ENCODE measurements around the gene CCR7.

CCR7 gene

GRCh38 chr17:40555296-40556190 lies 9.7 kb downstream of the CCR7 start:
- ChIA-PET POLR2A (interaction anchor here (1.5 kb wide), 1 partner anchor 193 kb away, joined by 3 read pairs; no protein-coding TSS in a partner anchor), CTCF (interaction anchor here (0.6 to 4.0 kb wide), 8 partner anchors 12 to 354 kb away, joined by 3 to 28 read pairs (median 3); no protein-coding TSS in a partner anchor)
- TF ChIP-seq PRDM1 (tag by site-specific recombination; IDR thresholded peaks at IDR 0.05) (no peak), GFI1B (tag by site-specific recombination; IDR thresholded peaks at IDR 0.05) (no peak), ZNF202 (tag by site-specific recombination; IDR thresholded peaks at IDR 0.05; ENCODE audit: borderline replicate concordance) (no peak), HOXC10 (CRISPR knock-in tag; IDR thresholded peaks at IDR 0.05) (no peak), ZNF513 (tag by site-specific recombination; IDR thresholded peaks at IDR 0.05) (no peak), ZNF585B (tag by site-specific recombination; IDR thresholded peaks at IDR 0.05) (no peak), ZNF214 (tag by site-specific recombination; IDR thresholded peaks at IDR 0.05; ENCODE audit: borderline replicate concordance) (no peak), GLIS1 (tag by site-specific recombination; IDR thresholded peaks at IDR 0.05) (no peak)
- Histone ChIP-seq H3K4me1 (ENCODE audit: control insufficient read depth, insufficient read depth, low read length) (no peaks in the 10 kb centered on the region), H3K27ac (ENCODE audit: extremely low read depth, low read depth, low read length) (no peak overlapping the region), H3K9me3 (ENCODE audit: control insufficient read depth, insufficient read depth, low read depth, low read length) (no peaks in the 10 kb centered on the region), H3K4me3 (ENCODE audit: low read depth, low read length) (no peak overlapping the region), H3K36me3 (ENCODE audit: control insufficient read depth in 2 of 2, insufficient read depth in 1 of 2, low read length in 2 of 2) (no peaks in the 10 kb centered on the region)

- Histone ChIP-seq H3K9me3 (ENCODE audit: control insufficient read depth, insufficient read depth, low read depth, low read length) (no peaks in the 10 kb centered on the region), H3K4me3 (ENCODE audit: low read depth, low read length) (no peak overlapping the region), H3K4me1 (ENCODE audit: control insufficient read depth, insufficient read depth, low read length) (no peaks in the 10 kb centered on the region), H3K36me3 (ENCODE audit: control insufficient read depth in 2 of 2, insufficient read depth in 1 of 2, low read length in 2 of 2) (no peaks in the 10 kb centered on the region), H3K27ac (ENCODE audit: extremely low read depth, low read depth, low read length) (no peak overlapping the region)
- TF ChIP-seq HOXA7 (CRISPR knock-in tag; IDR thresholded peaks at IDR 0.05; ENCODE audit: borderline replicate concordance), result no peak
- ChIA-PET CTCF (interaction anchor here (0.7 to 4.0 kb wide), 8 partner anchors 13 to 1331 kb away, joined by 3 to 28 read pairs (median 3); no protein-coding TSS in a partner anchor), POLR2A (interaction anchor here (1.5 kb wide), 1 partner anchor 192 kb away, joined by 3 read pairs; no protein-coding TSS in a partner anchor)
These were observed 10.5 kb downstream of the CCR7 start for GRCh38 chr17:40554646-40555295.

GRCh38 chr17:40553694-40554534 lies 11.4 kb downstream of the CCR7 start:
- TF ChIP-seq INSM2 (tag by site-specific recombination; IDR thresholded peaks at IDR 0.05) (no peak), ZBTB17 (tag by site-specific recombination; IDR thresholded peaks at IDR 0.05) (peak; percentile 41; the same call in 1 of the 2 replicates), ZFHX2 (tag by site-specific recombination; conservative IDR thresholded peaks at IDR 0.05) (0 out of 2 replicates have a peak, but pooled peaks have one; percentile 7), ZIC2 (tag by site-specific recombination; IDR thresholded peaks at IDR 0.05) (0 out of 2 replicates have a peak, but pooled peaks have one; percentile 11), ZNF324 (tag by site-specific recombination; IDR thresholded peaks at IDR 0.05) (no peak), ZFP69B (tag by site-specific recombination; IDR thresholded peaks at IDR 0.05) (no peak), ZNF155 (tag by site-specific recombination; IDR thresholded peaks at IDR 0.05) (no peak)
- Histone ChIP-seq H3K9me3 (ENCODE audit: control insufficient read depth, insufficient read depth, low read depth, low read length) (no peaks in the 10 kb centered on the region), H3K27ac (ENCODE audit: extremely low read depth, low read depth, low read length) (no peak overlapping the region), H3K36me3 (ENCODE audit: control insufficient read depth in 2 of 2, insufficient read depth in 1 of 2, low read length in 2 of 2) (no peaks in the 10 kb centered on the region), H3K4me3 (ENCODE audit: low read depth, low read length) (no peak overlapping the region), H3K4me1 (ENCODE audit: control insufficient read depth, insufficient read depth, low read length) (peaks cover 4% of the 10 kb centered on the region)
- POLR2A ChIA-PET, result interaction anchor here (0.9 to 1.5 kb wide), 2 partner anchors 136 to 191 kb away, joined by 3 to 6 read pairs; partner anchors contain the start of gene TOP2A
- CTCF ChIA-PET, result interaction anchor here (0.6 to 4.0 kb wide), 9 partner anchors 8 to 1332 kb away, joined by 3 to 28 read pairs (median 3); no protein-coding TSS in a partner anchor

All from HEK293 (cell line).